ENCODE measurements around the gene MAML3.

- no peak for TF ChIP-seq POLR2A (IDR thresholded peaks at IDR 0.05; ENCODE audit: low read depth, low read length)
- no peak for TF ChIP-seq TAF1 (IDR thresholded peaks at IDR 0.05; ENCODE audit: low read depth, low read length)
- no peak for TF ChIP-seq POLR2AphosphoS5 (IDR thresholded peaks at IDR 0.05; ENCODE audit: low read depth, low read length)
- no peak for TF ChIP-seq POU2F2 (IDR thresholded peaks at IDR 0.05; ENCODE audit: low read depth, low read length)
- TF ChIP-seq PAX5 (IDR thresholded peaks at IDR 0.05; ENCODE audit: insufficient read depth, low read length, severe bottlenecking): no peak
These were observed 334.9 kb downstream of the MAML3 start for GRCh38 chr4:139819082-139819481.

Measured in GM12891 (cell line).